Parathyroid adenoma (tissue), 2 donors: Measurements from ENCODE around the gene DNM1.

Experiments
- H2AFZ ChIP-seq: fragments of 300-600 bp; sonication (generic); one replicate; pipeline ENCODE4 v1.7.0; 2017; ENCODE audit warnings: antibody characterized with exemption, mild to moderate bottlenecking
- H3K27ac ChIP-seq: fragments of 300-600 bp; sonication (generic); one replicate; pipeline ENCODE4 v1.7.0; 2017
- H3K27me3 ChIP-seq: fragments of 300-600 bp; sonication (generic); one replicate; pipeline ENCODE4 v1.7.0; 2017; ENCODE audit warnings: low read length; ENCODE audit not compliant: control insufficient read depth, insufficient read depth
- H3K36me3 ChIP-seq: fragments of 300-600 bp; sonication (generic); one replicate; pipeline ENCODE4 v1.7.0; 2017; ENCODE audit warnings: low read length; ENCODE audit not compliant: control insufficient read depth, insufficient read depth
- H3K4me1 ChIP-seq: fragments of 300-600 bp; sonication (generic); one replicate; pipeline ENCODE4 v1.7.0; 2017; ENCODE audit warnings: control low read depth
- H3K4me2 ChIP-seq: fragments of 300-600 bp; sonication (generic); one replicate; pipeline ENCODE4 v1.7.0; 2017; ENCODE audit warnings: low read length
- H3K4me3 ChIP-seq: fragments of 300-600 bp; sonication (generic); one replicate; pipeline ENCODE4 v1.7.0; 2017; ENCODE audit warnings: low read depth, low read length
- H3K79me2 ChIP-seq: fragments of 300-600 bp; sonication (generic); one replicate; pipeline ENCODE4 v1.7.0; 2017; ENCODE audit warnings: control low read depth
- H3K9ac ChIP-seq: fragments of 300-600 bp; sonication (generic); one replicate; pipeline ENCODE4 v1.7.0; 2017; ENCODE audit warnings: mild to moderate bottlenecking
- H3K9me3 ChIP-seq: fragments of 300-600 bp; sonication (generic); one replicate; pipeline ENCODE4 v1.7.0; 2017; ENCODE audit warnings: low read length; ENCODE audit not compliant: control insufficient read depth
- CTCF ChIP-seq: fragments of 300-600 bp; sonication (generic); IDR thresholded peaks from one replicate; pipeline ENCODE4 v1.7.0; 2017; ENCODE audit warnings: antibody characterized with exemption, mild to moderate bottlenecking
- donor health status: primary hyperparathyroidism.

Gene DNM1

GRCh38 chr9:128296340-128297220, 93.4 kb downstream of the DNM1 start:
- TF ChIP-seq CTCF, result no peak
- no peak overlapping the region for H2AFZ ChIP-seq

GRCh38 chr9:128297221-128297773, 94.1 kb downstream of the DNM1 start:
- no peak for TF ChIP-seq CTCF
- Histone ChIP-seq H3K9me3 (no peaks in the 10 kb centered on the region), H2AFZ (no peak overlapping the region), H3K4me2 (no peak overlapping the region), H3K79me2 (no peaks in the 10 kb centered on the region), H3K9ac (no peak overlapping the region), H3K27me3 (no peaks in the 10 kb centered on the region), H3K27ac (no peak overlapping the region), H3K4me3 (no peak overlapping the region), H3K4me1 (no peaks in the 10 kb centered on the region), H3K36me3 (no peaks in the 10 kb centered on the region)

More at GRCh38 chr9:128296340-128297220, 93.4 kb downstream of the DNM1 start:
- H3K36me3 ChIP-seq, result no peaks in the 10 kb centered on the region
- no peak overlapping the region for H3K9ac ChIP-seq
- no peaks in the 10 kb centered on the region for H3K27me3 ChIP-seq
- no peak overlapping the region for H3K4me3 ChIP-seq
- H3K9me3 ChIP-seq, result no peaks in the 10 kb centered on the region
- no peaks in the 10 kb centered on the region for H3K79me2 ChIP-seq
- H3K27ac ChIP-seq, result no peak overlapping the region
- no peaks in the 10 kb centered on the region for H3K4me1 ChIP-seq
- H3K4me2 ChIP-seq, result no peak overlapping the region

DNA sequence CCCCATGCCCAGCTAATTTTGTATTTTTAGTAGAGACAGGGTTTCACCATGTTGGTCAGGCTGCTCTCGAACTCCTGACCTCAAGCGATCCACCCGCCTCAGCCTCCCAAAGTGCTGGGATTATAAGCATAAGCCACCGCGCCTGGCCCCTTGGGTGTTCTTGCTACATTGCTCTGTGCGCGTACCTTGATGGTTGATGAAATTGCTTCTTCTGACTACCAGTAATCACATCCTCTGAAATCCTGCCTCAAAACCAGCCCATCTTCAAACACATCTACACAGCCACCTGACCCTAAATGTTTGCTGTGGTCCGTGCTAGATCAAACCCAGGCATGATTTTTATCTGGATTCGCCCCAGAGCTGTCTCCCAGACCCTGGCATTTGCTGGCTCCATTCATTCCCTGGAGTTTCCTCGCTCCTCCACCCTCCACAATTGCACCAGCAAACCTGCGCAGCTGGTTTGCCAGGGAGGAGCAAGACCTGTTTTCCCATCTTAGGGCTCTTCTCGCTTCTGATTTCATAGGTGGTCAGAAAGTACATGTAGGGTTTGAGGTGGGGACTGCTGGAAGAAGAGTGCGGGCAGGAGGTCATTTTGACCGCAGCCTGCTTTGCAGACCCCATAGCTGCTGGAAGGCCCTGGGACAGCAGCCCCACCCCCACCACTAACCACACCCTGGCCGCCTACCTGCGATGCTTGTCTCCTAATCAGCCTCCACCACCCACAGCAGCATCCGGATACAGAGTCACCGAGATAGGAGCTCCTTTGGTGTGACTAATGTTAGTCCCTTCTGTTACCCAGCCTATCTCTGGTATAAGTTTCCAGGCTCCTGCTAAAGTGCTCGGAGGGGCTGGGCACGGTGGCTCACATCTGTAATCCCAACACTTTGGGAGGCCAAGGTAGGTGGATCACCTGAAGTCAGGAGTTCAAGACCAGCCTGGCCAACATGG, 95.6 kb downstream of the DNM1 start:
- Histone ChIP-seq H3K4me2 (no peak overlapping the region), H3K4me1 (no peaks in the 10 kb centered on the region), H3K36me3 (no peaks in the 10 kb centered on the region), H3K27ac (no peak overlapping the region), H3K27me3 (no peaks in the 10 kb centered on the region), H3K79me2 (no peaks in the 10 kb centered on the region), H3K9ac (no peak overlapping the region), H3K4me3 (no peak overlapping the region), H2AFZ (no peak overlapping the region), H3K9me3 (no peaks in the 10 kb centered on the region)
- no peak for TF ChIP-seq CTCF

- Histone ChIP-seq H2AFZ (no peak overlapping the region), H3K9me3 (no peaks in the 10 kb centered on the region), H3K36me3 (no peaks in the 10 kb centered on the region), H3K79me2 (no peaks in the 10 kb centered on the region), H3K4me1 (no peaks in the 10 kb centered on the region), H3K27me3 (no peaks in the 10 kb centered on the region), H3K4me2 (no peak overlapping the region), H3K27ac (no peak overlapping the region), H3K4me3 (no peak overlapping the region), H3K9ac (no peak overlapping the region)
- TF ChIP-seq CTCF, result no peak
Measured at GRCh38 chr9:128304136-128304970, 101.2 kb downstream of the DNM1 start.
